Activated naive CD4-positive, alpha-beta T cell treated with anti-CD3 and anti-CD28 coated beads, Interleukin-2, amount 10 ng/mL, durations not matched to agents 7 days and 5 days (primary cell): ENCODE measurements around the gene AGPAT4.

ENCODE experiments used
- CTCF ChIA-PET: fragments of 350-600 bp; sonication (Branson Sonifier 250); formaldehyde crosslinking; loops from one replicate; lab custom pipeline; 2021; ENCODE audit warnings: antibody characterized with exemption; lab: Charles Lee
- DNase-seq: peaks from one replicate; pipeline ENCODE4 v3.0.0-alpha.2; 2020
- H3K27ac Mint-ChIP-seq: one replicate; pipeline ENCODE4 v1.8.0; 2021; ENCODE audit warnings: mild to moderate bottlenecking, moderate library complexity, mixed read lengths
- H3K27me3 Mint-ChIP-seq: one replicate; pipeline ENCODE4 v1.8.0; 2021; ENCODE audit warnings: mild to moderate bottlenecking, mixed read lengths
- H3K36me3 Mint-ChIP-seq: one replicate; pipeline ENCODE4 v1.8.0; 2021; ENCODE audit warnings: mixed read lengths
- H3K4me1 Mint-ChIP-seq: one replicate; pipeline ENCODE4 v1.8.0; 2021; ENCODE audit warnings: mixed read lengths
- H3K4me3 Mint-ChIP-seq: one replicate; pipeline ENCODE4 v1.8.0; 2021; ENCODE audit warnings: mild to moderate bottlenecking, moderate library complexity, mixed read lengths
- H3K9me3 Mint-ChIP-seq: one replicate; pipeline ENCODE4 v1.8.0; 2021; ENCODE audit warnings: mixed read lengths

Gene AGPAT4

GRCh38 chr6:161254464-161255253 is 19.2 kb downstream of the AGPAT4 start:
- Mint-ChIP-seq H3K4me3 (no peak overlapping the region), H3K4me1 (no peaks in the 10 kb centered on the region), H3K36me3 (no peaks in the 10 kb centered on the region), H3K27me3 (no peaks in the 10 kb centered on the region), H3K9me3 (no peaks in the 10 kb centered on the region), H3K27ac (no peak overlapping the region)
- CTCF ChIA-PET = no interaction called here
- DNase-seq = no peak

- CTCF ChIA-PET = no interaction called here
- H3K4me1 Mint-ChIP-seq = no peaks in the 10 kb centered on the region
- no peaks in the 10 kb centered on the region for H3K36me3 Mint-ChIP-seq
- H3K27ac Mint-ChIP-seq = no peak overlapping the region
- DNase-seq = no peak
- no peaks in the 10 kb centered on the region for H3K27me3 Mint-ChIP-seq
- no peaks in the 10 kb centered on the region for H3K9me3 Mint-ChIP-seq
- no peak overlapping the region for H3K4me3 Mint-ChIP-seq
These were observed 19.8 kb downstream of the AGPAT4 start for GRCh38 chr6:161254126-161254463.

- H3K4me1 Mint-ChIP-seq = no peaks in the 10 kb centered on the region
- no peak overlapping the region for H3K27ac Mint-ChIP-seq
- no peaks in the 10 kb centered on the region for H3K36me3 Mint-ChIP-seq
- CTCF ChIA-PET = no interaction called here
- H3K27me3 Mint-ChIP-seq = no peaks in the 10 kb centered on the region
- H3K4me3 Mint-ChIP-seq = no peak overlapping the region
- H3K9me3 Mint-ChIP-seq = no peaks in the 10 kb centered on the region
- no peak for DNase-seq
These were observed 22.5 kb downstream of the AGPAT4 start for GRCh38 chr6:161251345-161251744.

- Mint-ChIP-seq H3K27me3 (no peaks in the 10 kb centered on the region), H3K4me1 (no peaks in the 10 kb centered on the region), H3K4me3 (no peak overlapping the region), H3K36me3 (no peaks in the 10 kb centered on the region), H3K27ac (no peak overlapping the region), H3K9me3 (no peaks in the 10 kb centered on the region)
- no peak for DNase-seq
- CTCF ChIA-PET = interaction anchor here (0.8 kb wide), 1 partner anchor 255 kb away, joined by 3 read pairs; no protein-coding TSS in a partner anchor
These were observed 24.5 kb downstream of the AGPAT4 start for GRCh38 chr6:161249327-161249726.

- Mint-ChIP-seq H3K9me3 (no peaks in the 10 kb centered on the region), H3K27ac (no peak overlapping the region), H3K4me1 (no peaks in the 10 kb centered on the region), H3K27me3 (no peaks in the 10 kb centered on the region), H3K4me3 (no peak overlapping the region), H3K36me3 (no peaks in the 10 kb centered on the region)
- CTCF ChIA-PET = no interaction called here
- no peak for DNase-seq
These were observed 27.1 kb downstream of the AGPAT4 start for GRCh38 chr6:161246725-161247124.

GRCh38 chr6:161245363-161245762 is 28.5 kb downstream of the AGPAT4 start:
- H3K9me3 Mint-ChIP-seq = no peaks in the 10 kb centered on the region
- H3K27me3 Mint-ChIP-seq = no peaks in the 10 kb centered on the region
- H3K36me3 Mint-ChIP-seq = no peaks in the 10 kb centered on the region
- H3K4me3 Mint-ChIP-seq = no peak overlapping the region
- CTCF ChIA-PET = no interaction called here
- no peaks in the 10 kb centered on the region for H3K4me1 Mint-ChIP-seq
- no peak overlapping the region for H3K27ac Mint-ChIP-seq
- DNase-seq = no peak

- H3K4me3 Mint-ChIP-seq = no peak overlapping the region
- no peaks in the 10 kb centered on the region for H3K9me3 Mint-ChIP-seq
- H3K27me3 Mint-ChIP-seq = no peaks in the 10 kb centered on the region
- DNase-seq = no peak
- no peaks in the 10 kb centered on the region for H3K4me1 Mint-ChIP-seq
- H3K36me3 Mint-ChIP-seq = no peaks in the 10 kb centered on the region
- CTCF ChIA-PET = no interaction called here
- no peak overlapping the region for H3K27ac Mint-ChIP-seq
These were observed 29.1 kb downstream of the AGPAT4 start for GRCh38 chr6:161244725-161245124.

GRCh38 chr6:161242779-161243693 is 30.8 kb downstream of the AGPAT4 start:
- H3K4me3 Mint-ChIP-seq = no peak overlapping the region
- CTCF ChIA-PET = no interaction called here
- no peak overlapping the region for H3K27ac Mint-ChIP-seq
- H3K36me3 Mint-ChIP-seq = no peaks in the 10 kb centered on the region
- no peaks in the 10 kb centered on the region for H3K27me3 Mint-ChIP-seq
- H3K9me3 Mint-ChIP-seq = no peaks in the 10 kb centered on the region
- no peak for DNase-seq
- H3K4me1 Mint-ChIP-seq = no peaks in the 10 kb centered on the region

- CTCF ChIA-PET = no interaction called here
- no peak overlapping the region for H3K27ac Mint-ChIP-seq
- H3K4me1 Mint-ChIP-seq = no peaks in the 10 kb centered on the region
- H3K36me3 Mint-ChIP-seq = no peaks in the 10 kb centered on the region
- H3K27me3 Mint-ChIP-seq = no peaks in the 10 kb centered on the region
- H3K4me3 Mint-ChIP-seq = no peak overlapping the region
- no peak for DNase-seq
- H3K9me3 Mint-ChIP-seq = no peaks in the 10 kb centered on the region
These were observed 31.7 kb downstream of the AGPAT4 start for GRCh38 chr6:161242113-161242512.

GRCh38 chr6:161239001-161239400 is 34.9 kb downstream of the AGPAT4 start:
- Mint-ChIP-seq H3K27me3 (no peaks in the 10 kb centered on the region), H3K9me3 (no peaks in the 10 kb centered on the region), H3K4me3 (no peak overlapping the region), H3K27ac (no peak overlapping the region), H3K4me1 (no peaks in the 10 kb centered on the region), H3K36me3 (no peaks in the 10 kb centered on the region)
- CTCF ChIA-PET = no interaction called here
- DNase-seq = no peak

GRCh38 chr6:161238500-161238899 is 35.4 kb downstream of the AGPAT4 start:
- Mint-ChIP-seq H3K4me3 (no peak overlapping the region), H3K4me1 (no peaks in the 10 kb centered on the region), H3K27me3 (no peaks in the 10 kb centered on the region), H3K27ac (no peak overlapping the region), H3K9me3 (no peaks in the 10 kb centered on the region), H3K36me3 (no peaks in the 10 kb centered on the region)
- CTCF ChIA-PET = no interaction called here
- no peak for DNase-seq

- no peak for DNase-seq
- no peak overlapping the region for H3K27ac Mint-ChIP-seq
- no peak overlapping the region for H3K4me3 Mint-ChIP-seq
- CTCF ChIA-PET = no interaction called here
- H3K9me3 Mint-ChIP-seq = no peaks in the 10 kb centered on the region
- no peaks in the 10 kb centered on the region for H3K36me3 Mint-ChIP-seq
- no peaks in the 10 kb centered on the region for H3K27me3 Mint-ChIP-seq
- no peaks in the 10 kb centered on the region for H3K4me1 Mint-ChIP-seq
These were observed 35.8 kb downstream of the AGPAT4 start for GRCh38 chr6:161238081-161238480.

GRCh38 chr6:161237176-161237575 is 36.7 kb downstream of the AGPAT4 start:
- Mint-ChIP-seq H3K27ac (no peak overlapping the region), H3K4me1 (no peaks in the 10 kb centered on the region), H3K9me3 (no peaks in the 10 kb centered on the region), H3K36me3 (no peaks in the 10 kb centered on the region), H3K27me3 (no peaks in the 10 kb centered on the region), H3K4me3 (no peak overlapping the region)
- CTCF ChIA-PET = no interaction called here
- no peak for DNase-seq

GRCh38 chr6:161235776-161236633 is 37.9 kb downstream of the AGPAT4 start:
- no peak for DNase-seq
- H3K27ac Mint-ChIP-seq = no peak overlapping the region
- H3K4me1 Mint-ChIP-seq = no peaks in the 10 kb centered on the region
- CTCF ChIA-PET = no interaction called here
- H3K27me3 Mint-ChIP-seq = no peaks in the 10 kb centered on the region
- H3K4me3 Mint-ChIP-seq = no peak overlapping the region
- H3K36me3 Mint-ChIP-seq = peaks cover 5% of the 10 kb centered on the region
- no peaks in the 10 kb centered on the region for H3K9me3 Mint-ChIP-seq
